HG02970 (cell line): ENCODE results near the gene DTL.

Source experiments
- ATAC-seq: cut with Tn5 transposase; IDR thresholded peaks from one replicate; pipeline ENCODE4 v1.9.1; 2021; ENCODE audit warnings: mild to moderate bottlenecking, moderate library complexity, moderate number of reproducible peaks; ENCODE audit not compliant: unreplicated experiment, low FRiP score

Gene DTL

DNA sequence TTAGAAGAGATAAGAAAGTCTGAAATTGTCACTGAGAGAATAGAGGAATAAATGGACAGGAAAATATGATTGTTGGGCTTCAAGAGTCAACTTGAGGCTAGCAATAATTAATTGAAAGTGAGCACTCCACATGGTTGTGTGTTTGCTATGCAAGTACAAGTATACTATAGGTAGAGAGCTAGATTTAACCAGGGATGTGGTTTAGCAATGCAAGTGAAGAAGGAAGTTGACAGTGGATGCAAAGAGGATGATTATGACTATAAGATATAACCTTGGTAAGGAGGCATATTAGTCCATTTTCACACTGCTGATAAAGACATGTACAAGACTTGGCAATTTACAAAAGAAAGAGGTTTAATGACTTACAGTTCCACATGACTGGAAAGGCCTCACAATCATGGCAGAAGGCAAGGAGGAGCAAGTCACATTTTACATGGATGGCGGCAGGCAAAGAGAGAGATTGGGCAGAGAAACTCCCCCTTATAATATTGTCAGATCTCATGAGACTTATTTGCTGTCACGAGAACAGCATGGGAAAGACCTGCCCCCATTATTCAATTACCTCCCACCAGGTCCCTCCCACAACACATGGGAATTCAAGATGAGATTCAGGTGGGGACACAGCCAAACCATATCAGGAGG lies 47.3 kb downstream of the DTL start:
- no peak for ATAC-seq

DNA sequence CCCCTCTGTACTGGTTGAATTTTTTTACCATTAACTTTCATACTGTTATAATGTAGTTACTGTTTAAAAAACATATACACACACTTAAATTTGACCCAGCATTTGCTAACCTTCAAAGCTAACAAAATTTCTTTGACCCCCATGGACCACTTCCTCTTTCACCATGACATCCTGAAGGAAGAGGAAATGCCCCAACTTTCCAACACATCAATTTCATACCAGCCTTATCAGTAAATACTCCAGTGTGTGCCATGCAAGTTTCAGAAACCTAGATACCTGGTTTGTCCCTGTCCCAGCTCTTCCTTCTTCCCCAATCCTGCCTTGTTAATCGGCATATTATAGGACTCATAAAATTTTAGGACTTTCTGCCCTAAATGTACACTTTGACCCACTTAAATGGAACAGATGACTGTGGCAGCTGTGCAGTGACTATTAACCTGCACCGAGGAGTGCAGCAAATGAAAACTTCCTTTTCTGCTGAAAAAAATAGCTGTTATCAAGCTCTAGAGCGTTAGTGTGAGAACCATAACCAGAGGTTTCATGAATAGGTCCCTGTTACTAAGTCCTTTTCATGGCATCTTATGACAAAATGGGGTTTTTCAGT lies 54.1 kb downstream of the DTL start:
- no peak for ATAC-seq

DNA sequence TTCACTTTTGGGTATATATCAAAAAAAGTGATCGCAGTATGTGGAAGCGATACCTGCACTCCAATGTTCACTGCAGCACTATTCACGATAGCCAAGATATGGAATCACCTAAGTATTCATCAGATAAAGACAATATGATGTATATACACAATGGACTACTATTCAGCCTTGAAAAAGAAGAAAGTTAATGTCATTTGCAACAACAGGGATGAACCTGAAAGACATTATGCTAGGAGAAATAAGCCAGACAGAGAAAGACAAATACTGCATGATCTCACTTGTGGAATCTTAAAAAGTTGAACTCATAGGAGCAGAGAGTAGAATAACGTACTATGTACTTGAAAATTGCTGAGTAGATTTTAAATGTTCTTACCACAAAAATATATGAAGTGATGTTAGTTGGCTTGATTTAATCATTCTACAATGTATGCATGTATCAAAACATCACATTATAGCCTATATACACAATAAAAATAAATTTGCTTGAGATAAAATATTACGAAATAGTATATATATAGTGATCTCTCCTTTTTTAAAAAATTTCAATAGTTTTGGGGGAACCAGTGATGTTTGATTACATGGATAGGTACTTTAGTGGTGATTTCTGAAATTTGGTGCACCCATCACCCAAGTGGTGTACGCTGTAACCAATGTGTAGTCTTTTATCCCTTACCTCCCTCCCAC lies 56.0 kb downstream of the DTL start:
- no peak for ATAC-seq

DNA sequence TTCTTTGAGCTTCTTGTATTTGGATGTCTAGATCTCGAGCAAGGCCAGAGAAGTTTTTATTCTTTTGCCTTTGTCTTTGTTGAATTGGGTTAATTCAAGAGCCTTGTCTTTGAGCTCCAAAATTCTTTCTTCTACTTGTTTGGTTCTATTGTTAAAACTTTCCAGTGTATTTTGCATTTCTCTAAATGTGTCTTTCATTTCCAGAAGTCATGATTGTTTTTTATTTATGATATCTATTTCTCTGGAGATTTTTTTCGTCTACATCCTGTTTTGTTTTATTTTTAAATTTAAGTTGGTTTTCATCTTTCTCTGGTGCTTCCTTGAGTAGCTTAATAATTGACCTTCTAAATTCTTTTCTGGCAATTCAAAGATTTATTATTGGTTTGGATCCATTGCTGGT lies 61.8 kb downstream of the DTL start:
- ATAC-seq, result no peak

DNA sequence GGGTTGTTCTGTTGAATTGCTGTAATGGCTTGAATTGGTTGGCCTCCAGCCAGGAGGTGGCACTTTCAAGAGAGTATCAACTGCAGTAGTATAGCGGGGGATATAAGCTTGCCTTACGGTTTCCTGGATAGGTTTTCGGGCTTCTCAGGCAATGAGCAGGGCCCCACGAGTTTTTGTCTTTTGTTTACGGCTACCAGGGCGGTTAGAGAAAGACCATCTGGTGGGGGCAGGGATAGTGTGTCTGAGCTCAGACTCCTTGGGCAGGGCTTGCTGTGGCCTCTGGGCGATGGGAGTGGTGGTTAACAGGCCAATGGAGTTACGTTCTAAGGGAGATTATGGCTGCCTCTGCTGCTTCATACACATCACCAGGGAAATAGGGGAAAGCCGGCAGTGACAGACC lies 62.8 kb downstream of the DTL start:
- no peak for ATAC-seq

DNA sequence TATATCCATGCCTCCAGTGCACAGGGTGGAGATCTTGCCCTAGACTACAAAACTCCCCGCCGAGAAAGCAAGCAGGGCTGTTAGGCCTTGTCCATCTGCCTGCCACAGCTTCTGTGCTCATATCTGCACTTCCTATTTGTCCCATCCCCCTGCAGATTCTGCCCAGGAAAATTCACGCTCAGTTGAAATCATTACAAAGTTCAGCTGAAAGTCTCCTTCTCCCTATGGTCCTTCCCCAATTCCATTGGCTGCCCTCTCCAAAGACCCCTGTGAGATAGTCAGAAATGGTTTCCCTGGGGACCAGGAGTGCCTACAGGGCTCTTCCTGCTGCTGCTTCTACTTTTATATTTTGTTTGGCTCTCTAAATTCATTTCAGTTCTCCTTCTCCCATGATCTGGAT lies 63.2 kb downstream of the DTL start:
- ATAC-seq, result no peak

DNA sequence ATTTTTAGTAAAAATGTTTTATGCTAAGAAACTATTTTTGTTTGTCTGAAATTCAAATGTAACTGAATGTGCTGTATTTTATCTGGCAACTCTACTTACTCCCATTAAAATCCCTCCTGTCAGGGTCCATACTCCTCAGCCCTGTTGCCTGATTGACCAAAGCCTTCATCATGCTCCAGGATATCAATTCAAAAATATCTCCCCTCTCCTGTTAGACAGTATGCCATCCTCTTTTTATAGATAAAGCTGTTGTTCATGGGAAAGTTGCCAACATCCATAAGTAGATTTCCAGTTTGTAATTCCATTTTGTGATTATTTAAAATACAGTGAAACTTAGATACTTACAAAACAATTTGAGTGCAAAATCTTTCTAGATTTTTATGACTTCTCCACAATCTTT lies 65.7 kb downstream of the DTL start:
- ATAC-seq, result no peak

DNA sequence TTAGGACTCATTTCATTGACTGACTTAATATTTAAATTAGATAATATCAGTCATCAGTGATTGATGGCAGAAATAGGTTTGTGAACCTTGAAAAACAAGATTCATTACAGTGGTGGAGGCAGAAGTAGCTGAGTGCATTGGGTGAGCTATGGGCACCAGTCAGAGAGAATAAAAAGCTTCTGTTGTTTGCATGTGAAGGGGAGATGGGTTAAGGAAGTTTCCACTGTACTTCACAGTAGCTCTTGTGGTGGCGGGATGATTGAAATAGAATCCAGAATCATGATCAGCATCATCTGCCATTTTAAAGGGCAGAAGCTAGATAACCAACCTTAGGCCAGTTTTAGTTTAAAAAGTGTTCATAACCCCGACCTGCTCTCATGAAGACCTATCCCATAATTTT lies 66.2 kb downstream of the DTL start:
- no peak for ATAC-seq

DNA sequence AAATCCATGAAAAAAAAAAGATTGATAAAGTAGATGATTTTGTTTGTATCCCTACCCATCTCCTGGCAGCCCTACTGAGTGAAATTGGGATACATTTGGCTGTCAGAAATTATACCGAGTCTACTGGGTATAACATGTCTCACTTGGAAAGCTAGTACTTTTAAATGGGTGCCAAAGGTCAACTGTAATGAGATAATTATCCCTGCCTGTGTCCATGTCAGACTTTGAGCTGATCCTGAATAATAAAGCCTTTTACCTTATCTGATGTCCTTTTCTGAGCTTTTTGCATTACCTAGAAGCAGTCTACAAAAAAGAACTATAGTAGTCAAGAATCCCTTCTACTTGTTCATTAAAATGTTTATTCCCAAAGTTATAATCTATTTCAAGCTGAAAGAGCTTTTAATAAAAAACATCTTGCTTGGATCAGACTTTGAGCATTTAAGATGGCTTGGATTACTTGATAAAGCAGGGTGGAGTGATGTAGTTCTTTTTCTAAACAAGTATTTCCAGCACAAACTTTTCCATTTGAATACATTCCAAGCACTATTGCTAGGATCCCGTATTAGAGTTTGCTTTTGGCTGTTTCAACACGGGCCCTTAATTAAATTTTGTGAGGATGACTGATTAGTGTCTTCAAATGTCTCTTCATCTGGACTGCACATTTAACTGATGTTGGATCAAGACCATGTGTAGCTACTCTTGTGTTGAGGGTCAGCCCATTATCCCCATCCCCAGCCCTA lies 69.2 kb downstream of the DTL start:
- ATAC-seq, result no peak

DNA sequence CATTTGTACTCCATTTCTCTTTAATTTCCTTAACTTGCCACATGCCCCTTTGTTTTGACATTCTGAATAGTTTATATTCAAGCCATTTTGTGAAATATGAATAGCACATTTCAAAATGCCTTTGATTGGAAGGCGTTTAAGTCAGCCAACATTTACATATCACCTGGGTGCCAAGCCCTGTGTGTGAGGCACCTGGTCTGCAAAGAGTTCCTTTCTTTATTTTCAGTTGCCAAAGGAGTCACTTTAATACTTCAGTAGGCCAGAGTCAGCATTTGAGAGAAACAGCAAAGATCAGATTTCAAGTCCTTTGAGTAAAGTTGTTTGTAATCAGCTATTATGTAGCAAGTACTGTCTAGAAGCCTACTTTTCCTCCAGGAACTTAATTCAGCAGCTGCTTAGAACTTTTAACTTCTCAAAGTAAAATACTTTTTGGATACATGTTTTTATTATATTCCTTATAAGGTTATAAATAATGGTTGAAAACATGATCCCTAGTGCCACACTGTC lies 70.8 kb downstream of the DTL start:
- no peak for ATAC-seq

DNA sequence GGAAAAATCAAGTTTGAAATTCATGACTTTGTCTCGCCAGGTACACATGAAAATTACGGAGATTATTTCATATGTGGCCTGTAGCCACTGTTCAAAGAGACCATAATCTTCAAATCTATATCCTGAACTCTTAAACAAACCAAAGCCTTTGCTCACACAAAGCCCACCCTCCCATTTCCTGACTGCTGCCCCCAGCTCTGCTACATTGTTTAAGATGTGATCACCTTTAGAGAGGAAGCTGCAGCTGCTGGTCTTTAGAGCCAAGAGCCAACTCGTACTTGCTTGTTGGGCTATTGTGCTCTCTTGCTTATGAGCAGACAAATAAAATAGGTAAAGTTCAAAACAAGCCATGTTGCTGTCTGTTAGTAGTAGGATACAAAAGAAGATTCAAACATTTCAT lies 71.9 kb downstream of the DTL start:
- no peak for ATAC-seq

DNA sequence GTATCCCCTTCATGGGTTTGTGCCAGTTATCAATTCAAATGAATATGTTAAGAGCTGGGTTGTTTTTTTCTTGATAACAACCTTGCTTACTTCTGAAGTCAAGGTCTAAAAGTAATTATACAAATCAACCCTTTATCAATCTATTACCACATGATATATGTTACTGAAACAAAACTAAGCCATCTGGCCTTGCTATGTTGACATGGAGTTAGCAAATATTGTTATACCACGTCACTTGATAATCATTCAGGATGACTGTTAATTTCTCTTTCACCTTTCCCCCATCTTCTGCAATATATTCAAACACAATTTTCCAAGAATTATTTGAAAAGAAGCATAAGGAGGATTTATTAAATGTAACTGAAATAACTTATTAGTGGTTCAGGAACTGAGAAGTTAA lies 72.6 kb downstream of the DTL start:
- ATAC-seq, result no peak

DNA sequence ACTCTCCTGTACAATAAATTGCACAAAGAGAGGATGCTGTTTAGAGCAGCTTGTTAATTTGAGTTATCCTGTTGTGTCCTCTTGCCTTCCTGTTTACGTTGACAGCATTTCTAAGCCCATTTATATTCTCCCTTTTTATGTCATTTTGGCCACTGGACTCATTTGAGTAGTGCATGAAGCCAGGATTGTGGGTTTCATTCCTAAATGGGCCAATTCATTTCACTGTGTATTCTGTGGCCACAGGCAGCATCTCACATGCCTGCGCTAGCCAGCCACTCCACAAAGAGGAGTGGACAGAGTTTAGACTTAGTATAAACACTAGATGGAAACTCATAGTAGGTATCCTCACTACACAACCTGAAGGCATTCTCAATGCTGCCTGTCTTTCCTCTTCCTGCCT lies 73.4 kb downstream of the DTL start:
- no peak for ATAC-seq

DNA sequence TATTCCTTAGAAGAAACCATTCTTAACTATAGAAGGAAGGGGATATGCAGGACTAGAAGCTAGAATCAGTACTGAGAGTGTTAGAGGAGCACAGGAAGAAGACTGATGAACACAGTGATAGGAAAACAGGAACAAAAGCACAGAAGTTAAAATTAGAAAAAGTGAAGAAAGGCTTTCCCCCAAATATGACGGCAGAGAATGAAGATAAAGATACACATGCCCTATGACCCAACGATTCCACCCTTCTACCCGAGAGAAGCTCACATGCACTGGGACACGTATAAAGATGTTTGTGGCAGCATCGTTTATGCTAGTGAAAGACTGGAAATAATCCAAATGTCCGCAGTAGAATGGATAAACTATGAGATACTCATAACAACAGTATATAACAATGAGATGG lies 74.2 kb downstream of the DTL start:
- ATAC-seq, result no peak

DNA sequence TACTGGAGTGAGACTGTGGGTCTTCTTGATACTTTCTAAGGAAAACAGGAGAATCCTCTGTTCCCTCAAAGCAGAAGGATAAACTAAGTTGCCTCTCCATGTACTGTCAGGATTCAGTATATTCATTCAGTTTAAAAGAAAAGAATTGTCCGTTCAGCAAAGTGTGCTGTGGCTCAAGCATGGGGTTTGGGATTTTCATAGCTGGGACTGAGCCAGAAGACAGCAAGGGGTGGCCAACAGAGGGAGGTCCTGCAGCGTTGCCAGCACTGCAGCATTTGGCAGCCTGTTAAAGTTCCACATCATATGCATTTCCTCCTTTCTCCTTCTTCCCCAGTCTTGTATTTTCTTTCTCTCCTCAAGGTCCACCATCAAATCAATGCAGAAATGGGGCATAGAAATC lies 75.1 kb downstream of the DTL start:
- ATAC-seq, result no peak

DNA sequence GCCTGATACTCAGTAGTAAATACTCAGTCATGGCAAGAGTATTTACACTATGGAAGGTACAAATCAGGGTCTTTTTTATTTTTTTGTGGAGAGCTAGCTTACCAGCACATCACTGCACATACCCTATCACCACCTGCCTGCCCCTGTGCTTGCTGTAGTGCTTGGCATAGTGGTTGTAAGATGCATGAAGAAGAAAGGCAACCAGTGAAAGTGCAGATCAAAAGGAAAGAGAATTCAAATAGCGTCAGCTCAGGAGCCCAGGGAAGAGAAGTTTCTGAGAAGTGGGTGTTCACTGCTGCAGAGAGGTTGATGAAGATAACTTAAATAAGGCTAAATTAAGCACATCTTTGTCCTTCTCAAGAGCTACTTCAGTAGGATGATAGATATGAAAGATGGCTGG lies 76.0 kb downstream of the DTL start:
- ATAC-seq, result no peak

DNA sequence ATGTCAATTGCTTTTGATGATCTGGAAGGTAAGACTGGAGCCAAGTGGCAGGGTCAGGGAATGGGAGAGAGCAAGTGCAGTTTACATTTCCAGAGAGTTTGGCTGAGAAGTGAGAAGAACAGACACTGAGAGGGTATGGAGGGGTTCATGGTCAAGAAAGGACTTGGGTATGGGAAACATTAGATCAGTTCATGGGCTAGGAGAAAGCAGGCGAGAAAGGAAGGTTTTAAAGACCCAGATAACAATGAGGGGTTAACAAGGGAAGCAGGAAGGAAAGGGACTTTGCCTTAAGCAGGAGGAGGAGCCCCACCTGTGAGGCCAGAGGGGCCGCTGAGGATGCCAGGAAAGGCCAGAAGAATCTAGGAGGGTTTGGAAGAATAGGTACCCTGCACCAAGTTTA lies 78.2 kb downstream of the DTL start:
- ATAC-seq, result no peak

DNA sequence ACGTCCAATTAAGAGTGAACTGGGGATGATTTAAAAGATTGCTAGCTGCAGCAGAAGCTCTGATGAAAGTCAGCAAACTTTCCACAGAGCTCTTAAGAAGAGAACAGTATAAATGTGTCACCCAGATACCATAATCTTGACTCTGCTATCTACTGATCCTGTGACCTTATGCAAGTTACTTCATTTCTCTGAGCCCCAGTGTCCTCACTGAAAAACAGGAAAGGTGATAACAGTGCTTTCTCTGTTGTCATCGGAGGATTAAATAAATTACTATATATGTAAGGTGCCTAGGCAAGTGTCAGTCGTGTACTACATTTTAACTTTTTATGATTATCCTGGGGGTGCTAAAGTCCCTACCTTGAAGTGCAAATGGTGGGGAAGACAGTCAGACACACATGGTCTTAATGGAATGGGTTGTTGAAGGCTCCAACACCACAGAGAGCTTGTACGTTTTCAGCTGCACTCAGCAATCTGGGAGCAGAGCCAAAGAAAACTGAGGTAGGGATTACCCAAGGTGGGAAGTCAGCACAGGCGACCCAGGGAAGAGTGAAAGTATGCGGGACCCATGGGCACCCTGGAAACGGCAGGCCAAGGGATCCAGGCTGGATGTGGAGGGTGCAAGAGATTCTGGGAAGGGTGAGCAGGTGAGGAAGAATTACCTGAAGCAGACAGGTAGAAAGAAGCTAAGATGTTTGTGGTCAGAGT lies 82.8 kb downstream of the DTL start:
- ATAC-seq, result no peak

DNA sequence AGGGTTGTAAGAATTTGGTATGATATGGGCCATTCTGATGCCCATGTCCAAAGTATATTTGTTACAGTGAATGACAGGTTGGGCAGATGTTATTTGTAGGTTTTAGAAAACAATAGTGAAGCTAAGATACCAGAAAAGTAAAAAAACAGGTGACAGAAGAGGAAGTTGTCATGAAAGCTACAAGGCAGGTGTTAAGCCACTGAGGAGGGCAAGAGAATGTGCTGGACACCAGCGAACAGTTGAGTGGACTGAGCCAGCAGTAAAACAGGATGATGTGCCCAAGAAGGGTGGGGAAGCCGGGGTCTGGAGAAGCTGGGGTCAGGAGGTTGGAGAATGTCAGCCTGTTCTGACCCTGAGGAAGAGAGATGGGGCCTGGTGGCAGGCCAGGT lies 83.3 kb downstream of the DTL start:
- ATAC-seq, result no peak

DNA sequence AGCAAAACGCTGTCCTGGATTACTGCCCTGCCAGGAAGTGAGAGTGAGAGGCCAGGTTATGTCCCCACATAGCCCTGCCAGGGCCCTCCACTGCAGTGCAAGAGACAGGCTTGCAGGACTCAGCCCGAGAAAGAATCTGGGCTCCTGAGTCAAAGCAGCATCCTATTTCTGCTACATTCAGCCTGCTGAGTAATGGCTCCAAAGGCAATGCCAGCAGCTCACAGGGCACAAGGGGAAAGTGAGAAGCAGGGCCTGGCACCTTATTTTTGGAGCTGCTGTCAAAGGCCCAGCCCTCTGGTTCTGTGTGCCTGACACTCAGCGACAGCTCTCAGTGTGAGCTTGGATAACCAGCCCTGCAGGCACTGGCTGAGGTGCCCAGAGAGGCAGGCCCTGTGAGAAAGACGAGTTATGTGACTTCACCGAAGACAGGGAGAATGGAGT lies 83.9 kb downstream of the DTL start:
- no peak for ATAC-seq

DNA sequence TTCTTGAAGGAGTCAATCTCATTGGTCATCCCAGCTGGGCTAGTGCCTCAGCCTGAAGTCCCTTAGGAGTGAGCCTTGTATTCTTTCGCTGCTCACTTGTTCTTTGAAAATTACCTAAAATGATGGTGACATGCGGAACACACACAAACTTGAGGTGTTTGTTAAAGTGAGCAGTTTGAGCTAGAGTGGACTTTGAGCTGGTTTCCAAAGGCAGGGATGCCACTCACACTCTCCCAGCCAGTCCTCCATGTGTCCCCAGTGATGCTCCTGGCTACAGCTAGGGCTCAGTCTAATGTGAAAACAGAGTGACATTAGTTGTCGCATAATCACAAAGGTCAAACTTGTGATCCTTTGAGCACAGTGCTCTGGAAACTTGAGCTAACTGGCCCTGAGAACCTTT lies 84.3 kb downstream of the DTL start:
- no peak for ATAC-seq
